ENCODE measurements around the gene ITGB6. TPM values are rescaled to one million over a fixed set of nuclear protein-coding genes. Genes with fewer than 3 reads are reported as not detected.

The ITGB6 gene
- total RNA-seq, 1 donor from 2014 or later = 5.0 TPM

DNA sequence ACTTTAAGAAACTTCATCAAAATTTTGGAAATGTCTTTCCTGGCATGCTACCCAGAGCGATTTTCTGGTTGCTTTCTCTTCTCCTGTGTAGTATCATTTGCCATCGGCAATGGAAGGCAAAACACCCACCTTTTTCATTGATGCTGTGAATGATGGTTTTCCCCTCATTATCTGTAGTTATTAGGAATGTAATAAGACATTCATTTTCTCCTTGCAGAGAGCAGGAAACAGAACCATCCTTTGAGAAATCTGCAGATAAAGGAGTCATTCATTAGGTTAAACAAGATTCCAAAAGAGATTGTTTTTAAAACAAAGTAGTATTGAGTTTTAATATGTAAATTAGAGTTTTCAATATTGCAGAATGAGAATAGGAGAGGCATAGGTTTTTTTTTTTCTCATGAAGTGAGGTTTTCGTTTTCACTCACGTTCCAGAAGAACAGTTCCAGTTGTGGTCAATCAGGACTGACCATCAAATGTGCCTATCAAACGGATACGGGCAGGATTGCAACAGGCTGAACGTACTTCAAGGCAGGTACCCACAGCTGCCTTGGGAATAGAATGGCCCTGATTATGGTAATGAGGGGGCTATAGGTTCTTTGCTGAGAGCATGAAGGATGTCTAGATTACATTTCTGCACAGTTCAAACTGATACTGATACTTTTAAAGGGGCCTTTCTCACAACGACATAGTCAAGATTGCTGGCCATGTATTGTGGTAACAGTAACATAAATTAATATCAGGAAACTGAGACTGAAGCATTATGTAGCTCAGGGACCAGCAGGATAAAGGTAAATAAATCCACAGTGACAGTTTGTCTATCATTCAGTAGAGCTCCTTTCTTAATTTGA, 87.9 kb downstream of the ITGB6 start:
- no peak for ATAC-seq
- DNase-seq (ENCODE audit: missing footprints) = no peak
- intact Hi-C loops (cut with DNase I) = loop anchor here (5.0 kb wide), 1 partner anchor 155 kb away; no protein-coding TSS in a partner anchor

GRCh38 chr2:160110674-160111239, 89.3 kb downstream of the ITGB6 start:
- ATAC-seq (no peak), DNase-seq (ENCODE audit: missing footprints) (no peak)
- intact Hi-C loops (cut with DNase I) = loop anchor here (5.0 kb wide), 1 partner anchor 157 kb away; no protein-coding TSS in a partner anchor

DNA sequence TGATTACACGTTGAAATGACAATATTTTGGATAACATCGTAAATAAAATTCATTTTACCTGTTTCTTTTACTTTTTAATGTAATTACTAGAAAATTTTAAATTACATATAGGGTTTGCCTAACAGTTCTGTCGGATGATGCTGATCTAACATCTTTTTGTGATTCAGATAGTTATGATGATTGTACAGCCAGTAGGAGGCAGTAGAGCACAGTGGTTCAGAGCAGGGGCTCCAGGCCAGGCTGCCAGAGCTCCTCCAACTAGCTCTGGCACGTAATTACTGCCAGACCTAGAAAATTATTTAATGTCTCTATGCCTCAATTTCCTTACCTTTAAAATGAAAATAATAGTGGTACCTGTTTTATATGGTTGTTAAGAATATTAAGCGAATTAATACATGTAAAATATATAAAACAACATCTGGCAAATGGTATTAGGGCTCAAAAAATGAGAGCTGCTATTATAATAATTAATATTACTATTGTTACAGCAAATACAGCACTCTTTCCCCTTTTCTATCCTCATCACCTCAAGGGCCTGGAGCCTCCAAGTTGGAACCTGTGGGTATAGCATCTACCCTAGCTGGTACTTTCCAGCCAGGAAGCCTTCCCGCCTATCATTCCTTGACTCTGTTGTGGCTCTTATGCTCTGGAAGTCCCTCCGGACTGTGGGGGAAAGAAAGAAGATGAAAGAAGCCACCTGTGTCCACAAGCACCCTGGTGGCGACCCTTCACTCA, 90.0 kb downstream of the ITGB6 start:
- peak; percentile 74 for DNase-seq (ENCODE audit: missing footprints)
- peak; percentile 67 for ATAC-seq
- intact Hi-C loops (cut with DNase I) = loop anchor here (5.0 kb wide), 2 partner anchors 157 to 882 kb away; no protein-coding TSS in a partner anchor

- no peak for ATAC-seq
Observed at GRCh38 chr2:160109243-160109642, 90.8 kb downstream of the ITGB6 start.

GRCh38 chr2:160108646-160109045, 91.4 kb downstream of the ITGB6 start:
- DNase-seq (ENCODE audit: missing footprints) (no peak), ATAC-seq (no peak)
- intact Hi-C loops (cut with DNase I) = loop anchor here (5.0 kb wide), 1 partner anchor 884 kb away; no protein-coding TSS in a partner anchor

More at GRCh38 chr2:160109243-160109642, 90.8 kb downstream of the ITGB6 start:
- DNase-seq (ENCODE audit: missing footprints) = no peak
- intact Hi-C loops (cut with DNase I) = loop anchor here (5.0 kb wide), 1 partner anchor 883 kb away; no protein-coding TSS in a partner anchor

DNA sequence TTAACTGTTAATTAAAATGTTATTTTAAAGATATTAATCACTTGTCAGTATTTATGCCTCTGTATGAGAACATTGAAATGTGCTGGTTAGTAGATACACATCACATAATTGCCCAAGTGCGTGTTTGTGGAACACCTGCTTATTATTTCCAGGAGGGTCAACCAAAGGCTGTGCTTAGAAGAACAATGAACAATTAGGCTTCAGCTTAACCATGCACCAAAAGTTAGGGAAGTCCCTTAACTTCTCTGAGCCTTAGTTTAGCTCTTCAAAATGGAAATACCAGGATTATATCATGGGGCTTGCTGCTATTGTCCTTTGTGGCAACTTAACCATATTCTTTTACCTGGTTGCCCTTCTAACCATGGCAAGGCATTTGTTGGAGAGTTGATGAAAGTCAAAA, 94.7 kb downstream of the ITGB6 start:
- intact Hi-C loops (cut with DNase I) = loop anchor here (5.0 kb wide), 1 partner anchor 887 kb away; no protein-coding TSS in a partner anchor
- DNase-seq (ENCODE audit: missing footprints) = no peak
- no peak for ATAC-seq

GRCh38 chr2:160104115-160104514, 96.0 kb downstream of the ITGB6 start:
- DNase-seq (ENCODE audit: missing footprints) (no peak), ATAC-seq (no peak)
- intact Hi-C loops (cut with DNase I) = no loop called here

DNA sequence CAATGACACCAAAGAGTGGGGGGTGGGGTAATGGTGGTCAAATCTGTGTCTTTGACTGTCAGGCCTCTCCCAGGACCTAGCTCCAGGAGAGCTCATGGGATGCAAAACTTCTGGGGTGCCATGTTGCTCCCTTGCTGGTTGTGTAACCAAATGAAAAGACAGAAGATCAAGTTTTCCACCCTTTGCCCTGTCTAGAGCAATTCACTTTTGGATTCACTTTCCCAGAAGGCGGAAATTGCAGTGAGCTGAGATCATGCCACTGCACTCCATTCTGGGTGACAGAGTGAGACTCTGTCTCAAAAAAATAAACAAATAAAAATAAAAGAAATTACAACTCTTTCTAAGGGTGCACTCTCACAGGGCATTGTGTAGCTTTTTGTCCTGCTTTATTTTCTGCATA, 102.7 kb downstream of the ITGB6 start:
- DNase-seq (ENCODE audit: missing footprints) (no peak), ATAC-seq (no peak)
- intact Hi-C loops (cut with DNase I) = no loop called here

DNA sequence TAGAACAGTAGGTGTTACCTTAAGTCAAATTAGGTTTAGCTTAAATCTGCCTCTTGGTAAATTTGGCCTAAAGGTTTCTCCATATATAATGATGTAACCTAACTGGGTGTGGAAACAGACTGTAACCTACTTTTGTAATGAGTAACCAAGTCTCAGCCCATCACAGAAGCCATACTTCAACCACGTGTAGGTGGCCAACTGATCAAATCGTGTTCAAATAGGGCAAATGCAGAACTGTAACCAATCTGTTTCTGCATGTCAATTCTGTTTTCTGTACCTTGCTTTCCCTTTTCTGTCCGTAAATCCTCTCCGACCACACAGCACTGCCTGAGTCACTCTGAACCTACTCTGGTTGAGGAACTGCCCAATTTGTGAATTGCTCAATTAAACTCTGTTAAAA, 103.7 kb downstream of the ITGB6 start:
- DNase-seq (ENCODE audit: missing footprints) (no peak), ATAC-seq (no peak)
- intact Hi-C loops (cut with DNase I) = no loop called here

- no peak for DNase-seq (ENCODE audit: missing footprints)
- no peak for ATAC-seq
- intact Hi-C loops (cut with DNase I) = no loop called here
Observed at GRCh38 chr2:160092445-160092844, 107.6 kb downstream of the ITGB6 start.

GRCh38 chr2:160091381-160091780, 108.7 kb downstream of the ITGB6 start:
- ATAC-seq (no peak), DNase-seq (ENCODE audit: missing footprints) (no peak)
- intact Hi-C loops (cut with DNase I) = no loop called here

DNA sequence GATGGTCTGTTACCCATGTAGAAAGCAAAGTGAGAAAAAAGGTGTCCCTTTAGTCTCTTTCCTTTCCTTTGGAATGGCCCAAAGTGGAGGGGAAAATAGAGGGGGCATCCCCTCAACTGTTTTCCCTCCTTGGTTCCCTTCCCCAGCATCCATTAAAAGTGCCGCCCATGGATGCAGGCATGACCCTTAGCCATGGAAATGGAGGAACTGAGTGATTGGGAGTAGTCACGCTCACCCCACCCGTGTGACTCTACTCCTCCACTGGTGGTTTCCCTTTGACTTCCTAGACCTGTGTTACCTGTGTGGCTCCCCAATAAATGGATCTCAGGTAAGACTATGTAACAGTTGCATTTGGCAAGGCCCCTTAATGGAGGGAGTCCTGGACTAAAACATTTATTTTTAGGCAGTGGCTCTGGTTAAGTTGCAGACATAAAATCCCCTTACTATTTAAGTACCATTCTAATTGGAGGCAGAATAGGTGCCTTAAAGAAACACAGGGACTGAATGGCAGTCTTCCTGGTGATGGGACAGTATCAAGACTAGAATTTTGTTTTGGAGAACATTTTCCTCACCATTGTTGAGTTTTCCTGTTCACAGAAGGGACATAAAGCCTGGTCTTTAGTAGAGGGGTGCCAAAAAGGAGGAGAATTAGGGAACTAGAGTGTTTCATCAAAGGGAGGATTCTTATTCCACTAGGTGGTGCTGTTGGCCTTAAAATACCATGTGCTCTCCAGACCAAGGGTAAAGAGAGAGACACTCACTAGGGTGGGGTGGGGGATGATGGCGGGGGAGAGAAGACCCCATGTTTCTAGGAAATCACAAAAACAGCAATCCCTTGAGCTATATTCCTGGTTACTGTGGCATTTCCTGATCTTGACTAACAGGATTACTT, 112.0 kb downstream of the ITGB6 start:
- no peak for DNase-seq (ENCODE audit: missing footprints)
- no peak for ATAC-seq
- intact Hi-C loops (cut with DNase I) = no loop called here

DNA sequence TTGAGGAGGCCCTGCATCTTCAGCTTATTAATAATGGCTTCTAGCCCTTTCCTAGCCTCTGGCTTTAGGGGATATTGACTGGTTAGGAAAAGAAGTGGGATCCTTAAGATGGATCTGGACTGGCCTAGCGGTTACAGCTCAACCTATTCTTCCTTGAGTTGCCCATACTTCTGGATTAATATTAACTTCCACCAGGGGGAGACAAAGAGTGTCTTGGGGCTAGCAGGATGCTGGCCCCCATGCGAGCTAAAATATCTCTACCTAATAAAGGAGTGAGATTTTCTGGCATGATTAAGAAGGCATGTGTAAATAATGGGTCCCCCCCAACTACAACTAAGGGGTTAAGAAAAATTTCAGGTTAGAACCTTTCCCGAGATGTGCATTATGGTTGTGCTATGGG, 114.4 kb downstream of the ITGB6 start:
- no peak for ATAC-seq
- intact Hi-C loops (cut with DNase I) = no loop called here
- DNase-seq (ENCODE audit: missing footprints) = no peak

- DNase-seq (ENCODE audit: missing footprints) (no peak), ATAC-seq (no peak)
- intact Hi-C loops (cut with DNase I) = no loop called here
Observed at GRCh38 chr2:160077912-160078810, 121.9 kb downstream of the ITGB6 start.

- DNase-seq (ENCODE audit: missing footprints) (no peak), ATAC-seq (no peak)
- intact Hi-C loops (cut with DNase I) = no loop called here
Observed at GRCh38 chr2:160076914-160077313, 123.2 kb downstream of the ITGB6 start.

DNA sequence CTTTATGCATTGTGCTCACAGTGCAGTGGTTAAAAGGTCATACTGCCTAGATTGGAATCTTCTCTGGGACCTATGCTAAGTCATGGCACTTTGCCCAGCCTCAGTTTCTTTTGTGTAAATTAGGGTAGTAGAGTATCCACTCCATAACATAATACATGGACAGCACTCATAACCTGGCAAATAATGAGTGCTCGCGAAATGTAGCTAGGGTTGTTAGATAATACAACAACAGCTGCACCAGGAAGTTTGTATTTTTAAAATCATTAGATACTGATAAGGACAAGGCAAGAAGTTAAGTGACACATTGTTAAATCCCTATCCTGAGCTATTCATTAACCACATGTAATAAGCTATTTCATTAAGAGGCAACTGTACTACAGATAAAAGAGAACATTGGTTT, 123.8 kb downstream of the ITGB6 start:
- intact Hi-C loops (cut with DNase I) = no loop called here
- no peak for ATAC-seq

DNA sequence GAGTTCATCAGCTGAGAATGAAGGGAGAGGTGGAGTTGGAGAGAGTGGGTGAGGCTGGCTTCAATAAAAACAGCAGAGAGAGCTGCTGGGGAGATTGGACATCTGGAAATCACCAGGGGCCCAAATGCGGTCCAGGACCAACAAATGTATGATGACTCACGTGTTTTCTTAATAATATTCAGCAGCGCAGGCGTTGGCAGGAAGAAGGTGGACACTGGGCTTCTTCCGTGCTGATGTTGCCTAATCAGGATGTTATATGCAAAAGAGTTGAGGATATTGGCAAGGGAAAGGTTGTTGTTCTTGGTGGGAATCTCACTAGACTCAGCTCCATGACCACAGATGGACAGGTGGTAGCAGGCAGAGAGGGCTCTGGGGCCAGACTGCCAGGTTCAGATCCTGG, 124.9 kb downstream of the ITGB6 start:
- intact Hi-C loops (cut with DNase I) = no loop called here
- DNase-seq (ENCODE audit: missing footprints) (no peak), ATAC-seq (peak; percentile 20)

More for the DNA sequence above, 123.8 kb downstream of the ITGB6 start:
- DNase-seq (ENCODE audit: missing footprints) = no peak
